ENCODE results near the gene KLHL29. TPM values are rescaled to one million over a fixed set of nuclear protein-coding genes. Genes with fewer than 3 reads are reported as not detected.

KLHL29 gene
- total RNA-seq, 1 experiment from 2014 or later: 12.2 TPM

DNA sequence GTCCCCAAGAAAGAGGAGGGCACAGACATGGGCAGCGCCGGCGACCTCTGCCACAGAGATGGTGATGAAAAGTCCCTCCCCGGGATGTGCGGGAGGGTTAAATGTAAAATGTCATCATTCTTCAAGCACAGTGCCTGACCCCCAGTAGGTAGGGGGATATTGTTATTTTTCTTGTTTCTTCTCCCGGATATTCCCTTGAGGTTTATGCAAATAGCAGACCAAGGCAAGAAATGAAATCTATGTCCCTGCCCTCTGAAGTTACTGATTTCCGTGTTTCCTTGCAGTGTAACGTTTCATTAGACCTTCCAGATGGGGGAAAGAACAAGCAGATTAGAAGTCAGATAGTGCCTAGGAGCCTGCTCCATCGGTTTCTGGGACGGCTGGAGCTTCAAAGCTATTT lies 158.3 kb downstream of the KLHL29 start:
- Histone ChIP-seq H3K4me3 (ENCODE audit: low read depth, low read length, poor library complexity, severe bottlenecking) (no peak overlapping the region), H3K4me1 (ENCODE audit: insufficient read depth, low read length, poor library complexity, severe bottlenecking) (peaks cover 45% of the 10 kb centered on the region), H3K36me3 (ENCODE audit: insufficient read depth, low read length, poor library complexity, severe bottlenecking) (no peaks in the 10 kb centered on the region), H3K27ac (ENCODE audit: low read depth, low read length, poor library complexity, severe bottlenecking) (no peak overlapping the region), H3K9me3 (ENCODE audit: low read depth, low read length, poor library complexity, severe bottlenecking) (no peaks in the 10 kb centered on the region), H3K27me3 (replicated peaks; ENCODE audit: insufficient read depth, low read depth, low read length, poor library complexity) (no peaks in the 10 kb centered on the region)
- ChIA-PET CTCF (interaction anchor here (0.6 kb wide), 1 partner anchor 19 kb away, joined by 3 read pairs; no protein-coding TSS in a partner anchor), POLR2A (ENCODE audit: low non-redundant PET) (no interaction called here)
- TF ChIP-seq CTCF (conservative IDR thresholded peaks at IDR 0.05; ENCODE audit: low read depth, low read length): no peak
- BruUV-seq (replicated peaks): no TSS peak
- intact Hi-C loops (cut with micrococcal nuclease; ENCODE audit: unreplicated experiment): no loop called here
- DNase-seq (ENCODE audit: low spot score): no peak

GRCh38 chr2:23543728-23544127 lies 158.7 kb downstream of the KLHL29 start:
- no peaks in the 10 kb centered on the region for H3K27me3 ChIP-seq (replicated peaks; ENCODE audit: insufficient read depth, low read depth, low read length, poor library complexity)
- H3K36me3 ChIP-seq (ENCODE audit: insufficient read depth, low read length, poor library complexity, severe bottlenecking): no peaks in the 10 kb centered on the region
- no peak for DNase-seq (ENCODE audit: low spot score)
- CTCF ChIA-PET: interaction anchor here (0.6 kb wide), 1 partner anchor 18 kb away, joined by 3 read pairs; no protein-coding TSS in a partner anchor
- H3K27ac ChIP-seq (ENCODE audit: low read depth, low read length, poor library complexity, severe bottlenecking): no peak overlapping the region
- no TSS peak for BruUV-seq (replicated peaks)
- H3K4me3 ChIP-seq (ENCODE audit: low read depth, low read length, poor library complexity, severe bottlenecking): no peak overlapping the region
- TF ChIP-seq CTCF (conservative IDR thresholded peaks at IDR 0.05; ENCODE audit: low read depth, low read length): no peak
- intact Hi-C loops (cut with micrococcal nuclease; ENCODE audit: unreplicated experiment): no loop called here
- peaks cover 49% of the 10 kb centered on the region for H3K4me1 ChIP-seq (ENCODE audit: insufficient read depth, low read length, poor library complexity, severe bottlenecking)
- H3K9me3 ChIP-seq (ENCODE audit: low read depth, low read length, poor library complexity, severe bottlenecking): no peaks in the 10 kb centered on the region
- POLR2A ChIA-PET (ENCODE audit: low non-redundant PET): no interaction called here

- ChIA-PET POLR2A (ENCODE audit: low non-redundant PET) (no interaction called here), CTCF (no interaction called here)
- Histone ChIP-seq H3K4me1 (ENCODE audit: insufficient read depth, low read length, poor library complexity, severe bottlenecking) (peaks cover 60% of the 10 kb centered on the region), H3K4me3 (ENCODE audit: low read depth, low read length, poor library complexity, severe bottlenecking) (no peak overlapping the region), H3K9me3 (ENCODE audit: low read depth, low read length, poor library complexity, severe bottlenecking) (no peaks in the 10 kb centered on the region), H3K36me3 (ENCODE audit: insufficient read depth, low read length, poor library complexity, severe bottlenecking) (no peaks in the 10 kb centered on the region), H3K27ac (ENCODE audit: low read depth, low read length, poor library complexity, severe bottlenecking) (peak overlapping the region; percentile 3), H3K27me3 (replicated peaks; ENCODE audit: insufficient read depth, low read depth, low read length, poor library complexity) (no peaks in the 10 kb centered on the region)
- DNase-seq (ENCODE audit: low spot score): no peak
- no peak for TF ChIP-seq EZH2 (IDR thresholded peaks at IDR 0.05; ENCODE audit: borderline replicate concordance, low read depth, low read length, poor library complexity, severe bottlenecking)
- no peak for TF ChIP-seq CTCF (conservative IDR thresholded peaks at IDR 0.05; ENCODE audit: low read depth, low read length)
- no TSS peak for BruUV-seq (replicated peaks)
- intact Hi-C loops (cut with micrococcal nuclease; ENCODE audit: unreplicated experiment): no loop called here
These were observed 159.8 kb downstream of the KLHL29 start for GRCh38 chr2:23544589-23545295.
